ENCODE data around the gene ERN2. TPM values are rescaled to one million over a fixed set of nuclear protein-coding genes. Genes with fewer than 3 reads are reported as not detected.

Gene ERN2
- total and polyA plus RNA-seq, 2 of the 13 experiments (the other 11 are each of a cell fraction or from before 2014, with no cell fraction given), result 2.2 to 3.5 TPM

DNA sequence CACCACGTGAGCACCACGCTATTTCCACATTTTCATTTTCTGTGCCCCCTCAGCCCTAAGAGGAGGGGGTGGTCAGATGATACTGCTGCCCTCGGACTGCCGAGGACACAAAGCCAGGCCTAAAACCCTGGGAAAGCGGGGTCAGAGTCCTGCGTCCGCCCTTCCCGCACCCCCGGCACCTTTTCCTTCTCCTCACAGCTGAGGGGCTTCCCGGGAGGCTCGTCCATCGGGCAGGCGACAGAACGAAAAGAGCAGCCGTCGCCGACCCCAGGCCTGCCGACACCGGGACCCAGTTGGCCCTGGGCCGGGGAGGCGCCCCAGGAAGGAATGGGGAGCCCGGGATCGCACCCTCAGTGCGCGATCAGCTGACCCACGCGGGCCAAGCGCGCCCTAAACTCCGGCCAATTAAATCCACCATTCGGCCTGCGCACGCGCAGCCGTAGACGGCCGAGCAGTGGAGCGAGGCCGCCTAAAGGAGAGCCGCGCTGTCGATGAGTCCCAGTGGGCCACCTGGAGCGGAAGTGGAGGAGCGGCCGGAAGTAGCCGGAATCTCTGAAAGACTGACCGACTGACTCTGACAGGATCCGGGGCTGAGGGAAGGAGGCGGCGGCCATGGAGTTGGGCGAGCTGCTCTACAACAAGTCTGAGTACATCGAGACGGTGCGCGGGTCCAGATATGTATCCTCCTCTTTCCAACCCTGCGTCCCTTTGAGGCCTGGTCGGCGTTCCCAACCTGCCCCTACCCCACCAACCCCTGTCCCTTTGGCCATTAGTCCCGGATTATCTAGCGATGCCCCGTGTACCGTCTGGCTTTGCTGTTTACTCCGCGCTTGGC is 71.9 kb downstream of the ERN2 start, which contains the start of the genes DCTN5 and PALB2 (continued):
- TF ChIP-seq, protein P1, sequence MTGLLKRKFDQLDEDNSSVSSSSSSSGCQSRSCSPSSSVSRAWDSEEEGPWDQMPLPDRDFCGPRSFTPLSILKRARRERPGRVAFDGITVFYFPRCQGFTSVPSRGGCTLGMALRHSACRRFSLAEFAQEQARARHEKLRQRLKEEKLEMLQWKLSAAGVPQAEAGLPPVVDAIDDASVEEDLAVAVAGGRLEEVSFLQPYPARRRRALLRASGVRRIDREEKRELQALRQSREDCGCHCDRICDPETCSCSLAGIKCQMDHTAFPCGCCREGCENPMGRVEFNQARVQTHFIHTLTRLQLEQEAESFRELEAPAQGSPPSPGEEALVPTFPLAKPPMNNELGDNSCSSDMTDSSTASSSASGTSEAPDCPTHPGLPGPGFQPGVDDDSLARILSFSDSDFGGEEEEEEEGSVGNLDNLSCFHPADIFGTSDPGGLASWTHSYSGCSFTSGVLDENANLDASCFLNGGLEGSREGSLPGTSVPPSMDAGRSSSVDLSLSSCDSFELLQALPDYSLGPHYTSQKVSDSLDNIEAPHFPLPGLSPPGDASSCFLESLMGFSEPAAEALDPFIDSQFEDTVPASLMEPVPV (CRISPR knock-in tag; IDR thresholded peaks at IDR 0.05), result peak; percentile 98
- TF ChIP-seq KDM6A (CRISPR knock-in tag; IDR thresholded peaks at IDR 0.05; ENCODE audit: low read depth) (no peak), ZNF367 (CRISPR knock-in tag; IDR thresholded peaks at IDR 0.05; ENCODE audit: borderline replicate concordance) (peak; percentile 96), ZMYM3 (CRISPR knock-in tag; IDR thresholded peaks at IDR 0.05) (peak; percentile 65), NONO (IDR thresholded peaks at IDR 0.05) (no peak), NONO (CRISPR knock-in tag; conservative IDR thresholded peaks at IDR 0.05) (peak; percentile 98), TBX3 (IDR thresholded peaks at IDR 0.05; ENCODE audit: borderline replicate concordance) (peak; percentile 74), CREB3 (CRISPR knock-in tag; IDR thresholded peaks at IDR 0.05) (peak; percentile 96), HCFC1 (IDR thresholded peaks at IDR 0.05; ENCODE audit: low read depth, low read length) (peak; percentile 88), ZNF17 (CRISPR knock-in tag; IDR thresholded peaks at IDR 0.05) (no peak; the same call in 1 of the 2 replicates), DNMT3B (CRISPR knock-in tag; conservative IDR thresholded peaks at IDR 0.05) (peak; percentile 88), TBP (CRISPR knock-in tag; IDR thresholded peaks at IDR 0.05) (no peak), KLF9 (CRISPR knock-in tag; IDR thresholded peaks at IDR 0.05; ENCODE audit: low read depth) (no peak; the same call in 1 of the 2 replicates), ZKSCAN1 (IDR thresholded peaks at IDR 0.05; ENCODE audit: low read length) (peak; percentile 82), FOXJ3 (CRISPR knock-in tag; IDR thresholded peaks at IDR 0.05; ENCODE audit: borderline replicate concordance) (peak; percentile 84; the same call in 1 of the 2 replicates), GATAD1 (CRISPR knock-in tag; IDR thresholded peaks at IDR 0.05) (peak; percentile 99), ZBTB38 (CRISPR knock-in tag; IDR thresholded peaks at IDR 0.05) (peak; percentile 75), ATF3 (CRISPR knock-in tag; IDR thresholded peaks at IDR 0.05) (no peak), ZNF780A (CRISPR knock-in tag; IDR thresholded peaks at IDR 0.05) (peak; percentile 39; the same call in 1 of the 2 replicates), PHB2 (IDR thresholded peaks at IDR 0.05; ENCODE audit: partially characterized antibody) (no peak), SNAPC2 (CRISPR knock-in tag; IDR thresholded peaks at IDR 0.05) (no peak; the same call in 1 of the 2 replicates), HNRNPK (IDR thresholded peaks at IDR 0.05; ENCODE audit: low read depth, low read length, poor library complexity, severe bottlenecking) (peak; percentile 61), NR2C2 (CRISPR knock-in tag; IDR thresholded peaks at IDR 0.05; ENCODE audit: borderline replicate concordance) (peak; percentile 91), MAZ (IDR thresholded peaks at IDR 0.05; ENCODE audit: borderline replicate concordance, low read depth, low read length) (peak; percentile 88), MAZ (CRISPR knock-in tag; IDR thresholded peaks at IDR 0.05; ENCODE audit: low read depth) (peak; percentile 86), RBFOX2 (IDR thresholded peaks at IDR 0.05; ENCODE audit: low read depth, low read length) (peak; percentile 99), MXD4 (CRISPR knock-in tag; IDR thresholded peaks at IDR 0.05) (peak; percentile 97)
- TF ChIP-seq, protein P2, sequence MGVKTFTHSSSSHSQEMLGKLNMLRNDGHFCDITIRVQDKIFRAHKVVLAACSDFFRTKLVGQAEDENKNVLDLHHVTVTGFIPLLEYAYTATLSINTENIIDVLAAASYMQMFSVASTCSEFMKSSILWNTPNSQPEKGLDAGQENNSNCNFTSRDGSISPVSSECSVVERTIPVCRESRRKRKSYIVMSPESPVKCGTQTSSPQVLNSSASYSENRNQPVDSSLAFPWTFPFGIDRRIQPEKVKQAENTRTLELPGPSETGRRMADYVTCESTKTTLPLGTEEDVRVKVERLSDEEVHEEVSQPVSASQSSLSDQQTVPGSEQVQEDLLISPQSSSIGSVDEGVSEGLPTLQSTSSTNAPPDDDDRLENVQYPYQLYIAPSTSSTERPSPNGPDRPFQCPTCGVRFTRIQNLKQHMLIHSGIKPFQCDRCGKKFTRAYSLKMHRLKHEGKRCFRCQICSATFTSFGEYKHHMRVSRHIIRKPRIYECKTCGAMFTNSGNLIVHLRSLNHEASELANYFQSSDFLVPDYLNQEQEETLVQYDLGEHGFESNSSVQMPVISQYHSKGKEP (CRISPR knock-in tag; IDR thresholded peaks at IDR 0.05), result peak; percentile 14; the same call in 1 of the 2 replicates

Data from HepG2 (cell line).